Measurements from ENCODE around the gene ZNF830.
"Not testable (repeated sequence)": the region's sequence is repeated elsewhere in the genome, so short reads cannot be mapped to it uniquely, and the experiment has no call there.

ZNF830 gene, protein sequence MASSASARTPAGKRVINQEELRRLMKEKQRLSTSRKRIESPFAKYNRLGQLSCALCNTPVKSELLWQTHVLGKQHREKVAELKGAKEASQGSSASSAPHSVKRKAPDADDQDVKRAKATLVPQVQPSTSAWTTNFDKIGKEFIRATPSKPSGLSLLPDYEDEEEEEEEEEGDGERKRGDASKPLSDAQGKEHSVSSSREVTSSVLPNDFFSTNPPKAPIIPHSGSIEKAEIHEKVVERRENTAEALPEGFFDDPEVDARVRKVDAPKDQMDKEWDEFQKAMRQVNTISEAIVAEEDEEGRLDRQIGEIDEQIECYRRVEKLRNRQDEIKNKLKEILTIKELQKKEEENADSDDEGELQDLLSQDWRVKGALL

DNA sequence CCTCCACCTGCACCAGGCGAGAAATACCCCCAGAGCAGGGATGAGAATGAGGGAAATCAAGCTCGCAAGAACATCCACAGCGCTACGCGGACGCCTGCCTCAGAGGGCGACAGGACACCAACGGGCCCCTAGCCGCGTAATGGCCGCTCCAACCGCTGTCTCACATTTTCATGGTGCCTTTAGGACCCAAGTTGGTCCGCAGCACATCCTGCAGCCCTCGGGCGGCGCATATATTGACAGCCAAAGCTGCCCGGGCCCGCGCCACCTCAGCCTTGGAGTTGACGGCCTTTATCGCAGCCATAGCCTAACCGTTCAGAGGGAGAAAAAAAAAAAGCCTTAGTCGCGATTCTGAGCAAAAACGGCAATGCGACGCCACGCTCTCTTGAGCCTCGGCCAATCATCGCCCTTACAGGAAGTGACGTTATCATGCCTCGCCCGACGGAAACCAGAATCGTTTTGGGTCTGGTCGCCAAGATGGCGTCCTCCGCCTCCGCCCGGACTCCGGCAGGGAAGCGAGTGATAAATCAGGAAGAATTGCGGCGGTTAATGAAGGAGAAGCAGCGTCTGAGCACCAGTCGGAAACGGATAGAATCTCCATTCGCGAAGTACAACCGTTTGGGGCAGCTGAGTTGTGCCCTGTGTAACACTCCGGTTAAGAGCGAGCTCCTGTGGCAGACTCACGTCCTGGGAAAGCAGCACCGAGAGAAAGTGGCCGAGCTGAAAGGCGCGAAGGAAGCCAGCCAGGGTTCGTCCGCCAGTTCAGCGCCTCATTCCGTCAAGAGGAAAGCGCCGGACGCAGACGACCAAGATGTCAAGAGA, at the start of gene ZNF830, which contains the start of gene CCT6B:
Gene ZNF830, plus strand, starts transcription at position 448 of the 819 bp plus-strand sequence. Its CDS starts 27 bp downstream, at position 475.
Gene CCT6B, minus strand, starts transcription at position 368 of the 819 bp plus-strand sequence. Its CDS starts 67 bp downstream, at position 301.
- DNase-seq = peak; percentile 84

DNA sequence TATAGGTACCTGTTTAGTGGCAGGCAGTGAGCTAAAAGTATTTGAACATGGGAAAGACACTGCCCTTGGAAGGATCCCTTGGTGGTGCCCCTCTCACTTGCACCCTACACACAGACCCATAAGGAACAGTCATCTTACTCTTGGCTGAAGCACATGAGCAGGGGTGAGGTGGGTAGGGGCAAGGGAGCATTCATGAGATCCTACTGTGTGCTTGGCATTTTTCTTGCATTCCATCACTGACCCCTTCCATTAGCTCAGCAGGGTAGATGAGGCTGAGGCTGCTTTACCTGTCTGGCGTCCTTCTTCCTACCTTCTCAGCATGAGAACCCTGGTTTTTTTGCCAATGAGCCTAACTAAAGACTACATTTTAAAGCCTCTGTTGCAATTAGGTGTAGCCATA, 48.3 kb upstream of the ZNF830 start:
- no peak for DNase-seq

DNA sequence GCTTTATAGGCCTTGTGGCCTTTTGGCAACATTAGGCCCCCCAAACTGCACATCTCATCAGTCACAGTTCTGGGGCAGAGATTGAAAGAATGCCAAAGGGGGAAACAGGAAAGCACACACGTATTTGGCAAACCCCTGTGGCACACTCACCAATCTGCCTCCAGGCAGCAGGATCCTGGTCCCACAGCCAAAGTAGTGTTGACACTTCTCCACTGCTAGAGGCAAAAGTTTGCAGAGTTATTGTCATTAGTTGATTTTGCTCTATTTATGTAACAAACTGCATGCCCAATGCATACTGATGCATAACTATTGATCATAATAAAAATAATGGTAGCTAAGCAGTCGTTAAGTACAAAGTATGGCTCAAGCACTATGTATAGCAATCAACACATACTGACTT, 45.2 kb upstream of the ZNF830 start:
- DNase-seq = no peak

DNA sequence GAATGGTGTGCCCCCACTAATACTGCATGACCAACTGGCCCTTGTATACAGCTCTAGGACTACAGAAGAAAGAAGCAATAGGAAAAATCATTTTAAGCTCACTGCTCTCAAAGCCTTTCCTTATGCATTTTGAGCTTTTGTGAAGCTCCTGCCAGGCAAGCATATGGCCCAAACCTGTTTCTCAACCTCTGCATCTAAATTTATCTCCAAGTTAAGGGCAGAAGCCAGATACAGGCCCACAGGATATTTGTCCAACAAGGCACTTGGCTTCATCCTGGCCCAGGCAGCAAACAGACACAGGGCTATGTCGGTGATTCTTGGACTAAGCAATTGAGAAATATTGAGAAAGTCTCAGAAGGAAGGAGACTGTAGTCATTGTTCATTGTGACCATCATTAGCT, 44.0 kb upstream of the ZNF830 start:
- DNase-seq = no peak

DNA sequence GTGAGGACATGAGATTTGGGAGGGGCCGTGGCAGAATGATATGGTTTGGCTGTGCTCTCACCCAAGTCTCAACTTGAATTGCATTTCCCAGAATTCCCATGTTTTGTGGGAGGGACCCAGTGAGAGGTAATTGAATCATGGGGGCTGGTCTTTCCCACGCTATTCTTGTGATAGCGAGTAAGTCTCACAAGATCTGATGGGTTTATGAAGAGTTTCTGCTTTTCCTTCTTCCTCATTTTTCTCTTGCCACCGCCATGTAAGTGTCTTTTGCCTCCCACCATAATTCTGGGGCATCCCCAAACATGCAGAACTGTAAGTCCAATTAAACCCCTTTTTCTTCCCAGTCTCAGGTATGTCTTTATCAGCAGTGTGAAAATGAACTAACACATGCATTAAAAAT, 40.7 kb upstream of the ZNF830 start:
- DNase-seq = no peak

DNA sequence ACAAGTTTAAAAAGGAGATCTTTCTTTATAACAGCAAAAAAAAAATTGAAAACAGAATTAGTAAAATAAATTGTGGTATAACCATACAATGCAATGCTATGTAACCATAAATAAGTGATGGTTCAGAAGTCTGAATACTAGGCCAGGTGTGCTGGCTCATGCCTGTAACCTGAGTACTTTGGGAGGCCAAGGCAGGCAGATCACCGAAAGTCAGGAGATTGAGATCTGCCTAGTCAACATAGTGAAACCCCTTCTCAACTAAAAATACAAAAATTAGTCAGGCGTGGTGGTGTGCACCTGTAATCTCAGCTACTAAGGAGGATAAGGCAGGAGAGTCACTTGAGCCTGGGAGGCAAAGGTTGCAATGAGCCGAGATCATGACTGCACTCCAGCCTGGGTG, 34.7 kb upstream of the ZNF830 start:
- no peak for DNase-seq

DNA sequence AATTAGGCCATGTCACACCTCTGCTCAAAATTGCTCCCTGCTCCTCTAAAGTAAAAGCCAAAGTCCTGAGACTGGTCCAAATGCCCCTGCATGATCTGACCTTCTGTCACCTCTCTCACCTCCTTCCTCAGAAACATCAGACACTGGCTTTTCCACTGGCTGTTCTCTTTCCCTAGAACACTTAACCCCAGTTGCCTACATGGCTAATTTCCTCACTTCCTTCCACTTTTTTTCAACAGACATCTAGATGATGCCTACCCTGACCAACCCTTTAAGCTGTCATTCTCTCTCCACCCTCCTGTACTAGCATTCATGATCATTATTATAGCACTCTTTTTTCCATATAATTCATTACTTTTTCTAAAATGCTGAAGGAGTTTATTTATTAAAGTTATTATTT, 31.1 kb upstream of the ZNF830 start:
- no peak for DNase-seq

DNA sequence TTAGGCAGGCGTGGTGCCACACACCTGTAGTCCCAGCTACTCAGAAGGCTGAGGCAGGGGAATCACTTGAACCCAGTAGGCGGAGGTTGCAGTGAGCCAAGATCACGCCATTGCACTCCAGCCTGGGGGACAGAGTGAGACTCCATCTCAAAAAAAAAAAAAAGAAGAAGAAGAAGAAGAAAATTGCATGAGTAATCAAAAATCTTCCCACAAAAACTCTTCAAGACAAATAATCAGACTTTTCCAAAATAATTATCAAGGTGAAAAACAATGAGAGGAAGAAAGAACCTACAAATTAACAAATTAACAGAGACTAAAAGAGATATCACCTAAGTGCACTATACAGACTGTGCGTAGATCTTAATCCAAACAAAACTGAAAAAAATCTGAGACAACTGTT, 10.6 kb upstream of the ZNF830 start:
- DNase-seq = not testable (repeated sequence)

DNA sequence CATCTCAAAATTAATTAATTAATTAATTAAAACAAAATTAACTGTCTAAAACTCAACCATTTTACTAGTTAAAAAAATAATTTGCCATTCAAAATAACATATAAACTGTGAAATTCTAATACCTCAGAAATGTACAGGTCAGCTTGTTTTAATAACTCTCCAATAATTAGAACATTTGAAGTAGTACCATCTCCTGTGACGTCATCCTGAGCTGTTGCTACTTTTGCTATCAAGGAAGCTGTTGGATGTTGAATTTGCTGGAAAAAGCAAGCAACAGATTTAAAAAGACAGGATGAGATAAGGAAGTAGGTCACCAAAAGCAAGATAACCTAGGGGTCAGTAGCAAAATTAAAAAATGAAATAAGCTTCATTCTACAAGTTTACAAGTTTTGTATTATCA, 2.9 kb upstream of the ZNF830 start:
- no peak for DNase-seq

DNA sequence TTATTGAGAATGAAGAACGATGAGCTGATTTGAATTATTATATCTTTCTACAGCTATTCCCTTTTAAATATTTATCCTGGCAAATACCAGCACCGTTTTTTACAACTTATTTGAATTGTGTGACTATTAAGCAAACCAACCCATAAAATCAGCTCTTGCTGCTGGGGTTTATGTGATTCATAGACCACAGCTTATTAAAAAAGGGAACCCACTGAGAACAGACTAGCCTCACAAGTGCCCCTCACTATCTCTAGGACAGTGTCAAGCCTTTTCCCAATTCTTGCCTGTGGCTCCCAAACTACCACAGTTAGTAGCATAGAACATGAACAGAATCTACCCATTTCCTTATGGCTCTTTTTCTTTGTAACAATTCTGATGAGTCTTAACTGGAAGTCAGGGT, 12.8 kb downstream of the ZNF830 start:
- no peak for DNase-seq

DNA sequence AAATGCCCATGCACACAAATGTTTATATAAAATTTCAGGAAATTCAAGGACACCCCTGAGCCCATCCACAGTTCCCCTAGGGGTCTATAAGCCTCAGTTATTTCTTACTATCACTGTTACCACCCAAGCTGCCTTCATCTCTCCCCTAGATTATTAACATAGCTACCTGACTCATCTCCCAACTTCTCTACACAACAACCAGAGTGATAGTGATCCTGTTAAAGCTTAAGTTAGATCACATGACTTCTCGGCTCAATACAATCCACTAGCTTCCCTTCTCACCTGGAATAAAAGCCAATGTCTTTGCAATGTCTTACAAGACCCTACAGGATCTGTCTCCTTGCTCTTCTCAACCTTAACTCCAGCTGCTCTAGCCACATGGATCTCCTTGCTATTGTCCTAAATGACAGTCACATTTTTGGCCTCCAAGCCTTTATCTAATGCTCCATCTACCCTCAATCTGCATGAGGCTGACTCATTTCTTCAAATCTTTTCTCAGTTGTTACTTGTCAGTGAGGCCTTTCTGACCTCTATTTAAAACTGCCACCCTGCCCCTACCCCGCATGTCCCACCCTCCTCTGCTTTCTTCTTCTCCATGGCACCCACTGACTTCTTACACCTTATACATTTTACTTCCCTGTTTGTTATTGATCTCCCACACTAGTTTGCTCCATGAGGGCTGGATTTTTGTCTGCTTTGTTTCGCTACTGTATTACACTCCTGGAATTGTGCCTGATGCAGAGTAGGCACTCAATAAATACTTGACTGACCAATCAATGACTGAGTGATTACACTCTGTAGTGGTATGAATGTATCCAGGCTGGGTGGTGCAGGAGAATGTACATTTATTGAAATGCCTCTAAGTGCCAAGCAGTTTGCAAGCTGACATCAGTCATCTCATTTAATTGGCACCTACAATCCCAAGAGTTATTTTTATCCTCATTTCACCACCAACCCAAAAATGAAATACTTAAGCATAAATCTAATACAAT, 13.8 kb downstream of the ZNF830 start:
- DNase-seq = no peak

DNA sequence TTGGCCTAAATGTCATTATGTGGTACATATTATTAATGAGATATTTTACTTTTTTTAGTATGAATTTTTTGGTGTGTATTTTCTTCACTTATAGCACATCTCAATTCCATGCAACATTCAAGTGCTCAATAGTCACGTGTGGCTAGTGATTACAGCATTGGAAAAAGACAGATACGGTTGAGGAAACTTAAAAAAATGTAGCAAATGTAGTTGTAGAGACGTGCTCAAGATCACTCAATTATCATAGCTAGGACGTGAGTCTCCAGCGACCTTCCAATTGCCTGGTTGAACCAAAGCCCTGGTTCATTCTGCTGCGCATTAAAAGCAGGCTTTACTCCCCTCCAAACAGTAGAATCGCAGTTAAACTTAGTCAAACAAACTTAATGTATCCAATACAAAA, 17.8 kb downstream of the ZNF830 start:
- DNase-seq = no peak

DNA sequence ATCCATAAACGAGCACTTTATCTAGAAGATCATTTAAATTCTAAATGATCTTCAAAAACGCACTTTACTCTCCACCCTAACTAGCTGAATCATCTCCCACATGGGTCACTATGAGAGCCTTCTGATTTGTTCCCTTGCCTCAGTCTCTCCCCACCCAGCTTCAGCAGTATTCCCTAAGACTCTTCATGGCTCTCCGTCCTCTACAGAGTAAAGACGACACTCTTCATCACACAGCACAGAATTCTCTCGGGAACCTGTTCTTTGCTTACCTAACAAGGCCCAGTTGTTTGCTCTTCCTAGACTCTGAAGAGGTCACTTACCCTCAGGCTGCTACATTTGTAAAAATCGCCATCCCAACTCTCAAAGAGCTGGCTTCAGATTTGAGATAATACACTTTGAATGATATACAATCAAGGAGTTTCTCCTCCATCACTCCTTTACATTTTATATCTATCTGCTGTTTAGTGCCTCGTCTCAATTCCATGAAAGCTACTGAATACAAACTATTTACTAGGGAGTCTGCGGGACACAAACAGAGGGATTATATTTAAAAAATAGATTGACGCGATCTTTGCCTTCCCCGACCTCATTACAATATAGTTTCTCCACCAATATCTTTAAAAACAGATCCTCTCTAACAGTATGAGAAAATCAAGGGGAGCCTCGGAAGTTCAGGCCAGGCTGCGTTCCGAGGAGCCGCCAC, 18.5 kb downstream of the ZNF830 start:
- DNase-seq = no peak

DNA sequence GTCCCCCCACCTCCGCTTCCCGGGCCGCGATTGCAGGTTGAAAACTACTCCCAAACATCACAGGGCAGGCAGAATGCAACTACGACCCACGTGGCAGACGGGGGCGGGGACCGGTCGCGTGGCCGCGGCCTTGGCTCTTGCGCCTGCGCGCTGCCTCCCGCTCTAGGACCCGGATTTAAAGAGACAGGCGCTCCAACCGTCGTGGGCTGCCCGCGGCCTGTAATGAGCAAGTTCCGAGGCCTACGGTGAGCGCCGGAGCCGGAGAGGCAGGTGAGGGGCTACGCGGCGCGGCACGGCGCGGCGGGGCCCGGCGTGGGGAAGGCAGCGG, 19.0 kb downstream of the ZNF830 start, which contains the start of gene LIG3:
Gene LIG3, plus strand, starts transcription at position 160 of the 328 bp plus-strand sequence. CDS start 2,494 bp downstream, outside the sequence.
- DNase-seq = peak; percentile 95

DNA sequence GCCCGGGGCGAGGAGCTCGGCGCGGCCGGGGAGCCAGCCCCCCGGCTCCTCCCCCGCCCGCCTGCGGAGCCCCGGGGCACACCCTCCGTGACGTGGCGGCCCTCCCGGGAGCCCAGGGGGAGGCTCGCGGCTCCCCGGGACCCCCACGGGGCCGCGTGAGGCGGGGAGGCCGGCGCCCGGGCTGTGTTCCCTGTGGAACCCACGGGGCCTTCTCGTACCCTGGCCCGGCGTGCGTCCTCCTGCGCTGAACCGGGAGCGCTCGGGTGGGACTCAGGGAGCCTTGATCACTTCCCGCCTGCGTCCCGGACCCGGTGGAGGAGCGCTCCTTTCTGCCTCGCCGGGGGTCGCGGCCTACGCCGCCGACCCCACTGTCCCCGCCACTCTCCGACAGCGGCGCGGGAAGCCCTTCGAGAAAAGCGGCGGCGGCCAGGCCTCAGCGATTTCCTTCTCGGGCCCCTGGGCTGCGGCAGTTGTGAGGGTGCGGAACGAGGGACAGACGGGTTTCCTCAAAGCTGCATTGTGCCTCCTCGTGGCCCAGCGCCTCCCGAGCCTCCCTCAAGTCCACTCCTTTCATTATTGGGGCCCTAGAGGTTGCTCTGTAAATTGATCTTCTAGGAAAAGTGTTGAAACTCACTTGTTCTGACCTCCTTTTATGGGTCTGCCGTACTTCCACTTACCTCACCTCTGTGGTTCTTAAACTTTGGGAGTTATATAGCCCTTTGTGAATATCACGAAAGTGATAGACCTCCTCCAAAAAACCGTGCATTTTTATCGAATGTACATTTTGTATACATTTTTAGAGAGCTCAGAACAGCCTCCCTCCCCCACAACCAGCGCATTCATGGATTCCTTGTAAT, 19.6 kb downstream of the ZNF830 start:
- DNase-seq = peak; percentile 81

DNA sequence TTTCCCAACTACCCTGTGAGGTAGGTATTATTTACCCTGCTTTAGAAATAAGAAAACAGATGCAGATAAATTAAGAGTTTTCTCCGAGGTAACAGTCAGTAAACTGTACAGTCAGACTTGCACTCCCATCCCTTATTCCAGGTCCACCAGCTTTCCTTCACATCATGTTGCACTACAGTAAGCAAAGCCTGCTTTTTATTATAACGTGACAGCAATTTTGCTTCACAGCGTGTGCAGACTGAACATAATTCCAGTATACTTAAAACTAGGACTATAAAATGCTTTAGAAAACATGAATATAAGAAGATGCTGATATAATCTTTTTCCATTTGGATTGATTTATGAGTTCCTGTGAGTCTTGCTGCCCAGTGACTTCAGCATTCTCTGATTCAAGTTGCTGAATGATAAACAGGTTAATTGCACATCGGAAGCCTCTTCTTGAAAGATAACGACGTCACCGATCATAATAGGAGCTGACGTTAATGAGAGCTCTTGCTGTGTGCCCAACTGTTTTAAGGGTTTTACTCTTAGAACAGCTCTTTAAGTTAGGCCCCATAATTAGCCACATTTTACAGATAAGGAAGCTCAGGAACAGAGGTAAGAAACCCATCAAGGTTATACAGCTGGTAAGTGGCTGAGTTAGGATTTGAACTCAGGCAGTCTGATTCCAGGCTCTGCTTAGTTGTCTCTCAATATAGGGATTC, 20.4 kb downstream of the ZNF830 start:
- DNase-seq = no peak

DNA sequence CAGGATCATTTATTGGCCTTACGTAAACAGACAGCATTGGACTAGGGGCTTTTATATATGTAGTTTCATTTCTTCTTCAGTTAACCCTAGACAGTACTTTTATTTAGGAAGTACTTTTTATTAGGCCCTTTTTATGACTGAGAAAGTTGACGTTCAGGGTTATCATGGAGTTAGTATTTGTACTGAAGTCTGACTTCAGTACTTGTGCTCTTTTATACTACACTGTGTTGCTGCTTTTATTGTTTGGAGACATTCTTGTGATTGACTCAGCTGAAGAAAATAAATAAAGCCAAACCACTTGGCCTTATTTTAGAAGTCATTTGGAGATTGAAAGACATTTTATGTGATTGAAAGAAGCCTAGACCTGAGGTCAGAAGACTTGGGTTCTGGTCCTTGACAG, 25.9 kb downstream of the ZNF830 start:
- no peak for DNase-seq

DNA sequence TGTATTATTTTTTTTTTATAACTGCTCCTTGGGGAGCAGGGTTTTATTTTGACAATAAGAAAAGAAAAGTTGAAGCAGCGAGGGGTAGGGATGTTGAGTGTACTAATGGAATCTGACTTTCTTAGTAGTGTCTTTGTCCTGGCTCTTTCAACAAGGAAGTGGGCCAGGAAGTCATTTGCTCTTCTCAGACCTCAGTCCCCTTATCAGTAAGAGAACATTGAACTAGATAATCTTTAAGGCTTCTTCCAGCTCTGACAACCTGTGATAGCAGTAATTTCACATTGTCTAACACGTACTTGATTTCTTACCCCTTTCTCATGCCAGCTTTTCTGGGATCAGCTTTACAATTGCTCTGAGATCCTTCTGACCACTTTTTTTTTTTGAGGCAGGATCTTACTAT, 27.3 kb downstream of the ZNF830 start:
- DNase-seq = no peak

DNA sequence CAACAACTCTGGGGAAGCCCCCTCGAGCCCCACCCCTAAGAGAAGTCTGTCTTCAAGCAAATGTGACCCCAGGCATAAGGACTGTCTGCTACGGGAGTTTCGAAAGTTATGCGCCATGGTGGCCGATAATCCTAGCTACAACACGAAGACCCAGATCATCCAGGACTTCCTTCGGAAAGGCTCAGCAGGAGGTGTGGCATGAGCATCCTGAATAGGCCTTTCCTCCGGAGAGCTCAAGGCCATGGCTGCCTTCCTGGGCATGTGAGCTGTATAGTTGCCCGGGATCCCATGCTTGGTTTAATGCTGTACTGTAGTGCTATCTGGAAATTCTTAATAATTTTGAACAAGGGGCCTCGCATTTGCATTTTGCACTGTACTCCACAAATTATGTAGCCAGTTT, 28.1 kb downstream of the ZNF830 start:
- DNase-seq = no peak

DNA sequence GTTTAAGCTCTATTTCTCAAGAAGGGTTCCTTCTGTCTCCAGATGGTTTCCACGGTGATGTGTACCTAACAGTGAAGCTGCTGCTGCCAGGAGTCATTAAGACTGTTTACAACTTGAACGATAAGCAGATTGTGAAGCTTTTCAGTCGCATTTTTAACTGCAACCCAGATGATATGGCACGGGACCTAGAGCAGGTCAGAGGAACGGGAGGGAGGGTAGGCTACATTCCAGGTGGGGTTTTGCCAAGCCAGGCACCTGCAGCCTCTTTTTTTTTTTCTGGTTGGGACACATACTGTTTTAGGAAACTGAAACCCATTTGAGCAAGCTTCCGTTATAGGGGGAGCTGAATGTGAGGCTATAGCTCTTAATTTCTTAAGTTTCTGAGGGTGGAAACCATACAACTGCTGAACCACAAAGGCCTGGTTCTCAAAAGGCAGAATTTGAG, 29.6 kb downstream of the ZNF830 start:
- DNase-seq = no peak
